Right atrium auricular region (tissue), 2 donors: ENCODE measurements around the gene PPFIA3. TPM values are rescaled to one million over a fixed set of nuclear protein-coding genes. Genes with fewer than 3 reads are reported as not detected.

Experiments
- DNase-seq: peaks from one replicate; pipeline ENCODE4 v3.0.0-alpha.2; 2019; ENCODE audit warnings: low spot score
- H3K27ac ChIP-seq, 2 donors: fragments of 200-600 bp; sonication (generic); 1 replicate in 1 of 2; 2 replicates in 1 of 2; pipeline ENCODE4 v1.5.1; 2016 to 2019
- H3K27me3 ChIP-seq, 2 donors: fragments of 200-600 bp; sonication (generic); one replicate each; pipeline versions ENCODE4 v1.5.1 to v1.6.0; 2017 to 2019
- H3K36me3 ChIP-seq: fragments of 200-600 bp; sonication (generic); one replicate; pipeline ENCODE4 v1.5.1; 2016
- H3K4me1 ChIP-seq, 2 donors: fragments of 200-600 bp; sonication (generic); one replicate each; pipeline versions ENCODE4 v1.5.1 to v1.6.0; 2017 to 2019
- H3K4me3 ChIP-seq, 2 donors: fragments of 200-600 bp; sonication (generic); 1 replicate in 1 of 2; 2 replicates in 1 of 2; pipeline ENCODE4 v1.5.1; 2017 to 2019; ENCODE audit warnings: mild to moderate bottlenecking in 1 of 2, moderate library complexity in 1 of 2
- H3K9me3 ChIP-seq, 2 donors: fragments of 200-600 bp; sonication (generic); one replicate each; pipeline ENCODE4 v1.5.1; 2019
- total RNA-seq, 2 donors: library from RNA; depleted of rRNA; stranded (reverse); fragments of >200 nt; gene quantifications; one replicate each; pipeline ENCODE4 v1.1.0, GENCODE V29; 2016
- TF ChIP-seq, protein P1 (sequence below), 2 donors: fragments of 200-600 bp; sonication (generic); IDR thresholded peaks; one replicate each; pipeline ENCODE4 v1.5.1; 2019; ENCODE audit warnings: antibody characterized with exemption in 2 of 2

The PPFIA3 gene
- total RNA-seq, 2 donors from 2014 or later, result 5.0 to 6.8 TPM

DNA sequence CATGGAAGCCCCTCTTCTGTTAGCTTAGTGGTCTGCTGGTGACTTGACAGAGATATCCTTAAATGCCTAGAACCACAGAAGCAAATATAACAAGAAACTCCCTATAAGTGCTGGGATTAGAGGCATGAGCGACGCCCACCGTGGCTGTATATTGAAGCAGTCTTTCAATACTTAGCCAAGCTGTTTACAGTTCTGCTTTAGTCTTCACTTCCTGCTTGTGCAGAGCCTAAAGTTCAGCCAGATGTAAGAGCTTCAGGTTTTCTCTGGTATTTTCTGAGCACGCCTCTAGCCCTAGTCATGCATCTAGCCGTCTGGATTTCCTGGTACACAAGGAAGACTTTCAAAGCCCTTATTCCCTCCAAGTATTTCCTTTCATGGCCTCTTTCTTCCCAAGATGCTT, 66.8 kb downstream of the PPFIA3 start:
- H3K9me3 ChIP-seq, result no peaks in the 10 kb centered on the region
- TF ChIP-seq, protein P1, sequence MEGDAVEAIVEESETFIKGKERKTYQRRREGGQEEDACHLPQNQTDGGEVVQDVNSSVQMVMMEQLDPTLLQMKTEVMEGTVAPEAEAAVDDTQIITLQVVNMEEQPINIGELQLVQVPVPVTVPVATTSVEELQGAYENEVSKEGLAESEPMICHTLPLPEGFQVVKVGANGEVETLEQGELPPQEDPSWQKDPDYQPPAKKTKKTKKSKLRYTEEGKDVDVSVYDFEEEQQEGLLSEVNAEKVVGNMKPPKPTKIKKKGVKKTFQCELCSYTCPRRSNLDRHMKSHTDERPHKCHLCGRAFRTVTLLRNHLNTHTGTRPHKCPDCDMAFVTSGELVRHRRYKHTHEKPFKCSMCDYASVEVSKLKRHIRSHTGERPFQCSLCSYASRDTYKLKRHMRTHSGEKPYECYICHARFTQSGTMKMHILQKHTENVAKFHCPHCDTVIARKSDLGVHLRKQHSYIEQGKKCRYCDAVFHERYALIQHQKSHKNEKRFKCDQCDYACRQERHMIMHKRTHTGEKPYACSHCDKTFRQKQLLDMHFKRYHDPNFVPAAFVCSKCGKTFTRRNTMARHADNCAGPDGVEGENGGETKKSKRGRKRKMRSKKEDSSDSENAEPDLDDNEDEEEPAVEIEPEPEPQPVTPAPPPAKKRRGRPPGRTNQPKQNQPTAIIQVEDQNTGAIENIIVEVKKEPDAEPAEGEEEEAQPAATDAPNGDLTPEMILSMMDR (IDR thresholded peaks at IDR 0.05), result no peak
- no peak for DNase-seq
- H3K27ac ChIP-seq, result no peak overlapping the region
- no peaks in the 10 kb centered on the region for H3K27me3 ChIP-seq
- no peak overlapping the region for H3K4me3 ChIP-seq
- H3K4me1 ChIP-seq, result no peaks in the 10 kb centered on the region
- H3K36me3 ChIP-seq, result peaks cover 65% of the 10 kb centered on the region

DNA sequence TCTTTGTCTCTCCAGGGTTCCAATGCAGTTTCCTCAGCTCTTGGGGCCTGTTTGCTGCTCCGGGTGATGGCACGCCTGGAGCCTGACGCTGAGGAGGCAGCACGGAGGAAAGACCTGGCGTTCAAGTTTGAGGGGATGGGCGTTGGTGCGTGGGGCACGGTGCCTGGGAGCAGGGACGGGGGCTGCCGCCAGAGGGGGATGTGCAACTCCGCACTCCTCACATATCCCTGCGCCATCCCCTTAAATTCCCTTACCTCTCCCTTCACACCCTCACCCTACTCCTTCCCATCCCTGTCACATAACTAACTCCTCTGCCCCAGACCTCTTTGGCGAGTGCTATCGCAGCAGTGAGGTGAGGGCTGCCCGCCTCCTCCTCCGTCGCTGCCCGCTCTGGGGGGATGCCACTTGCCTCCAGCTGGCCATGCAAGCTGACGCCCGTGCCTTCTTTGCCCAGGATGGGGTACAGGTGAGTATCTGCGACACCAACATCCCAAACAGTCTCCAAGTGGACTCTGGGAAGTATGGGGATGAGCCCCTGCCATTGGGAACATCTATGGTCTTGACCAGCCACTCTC, 69.4 kb downstream of the PPFIA3 start:
- TF ChIP-seq, protein P1 (IDR thresholded peaks at IDR 0.05), result no peak
- no peaks in the 10 kb centered on the region for H3K27me3 ChIP-seq
- no peaks in the 10 kb centered on the region for H3K9me3 ChIP-seq
- DNase-seq, result no peak
- H3K27ac ChIP-seq, result no peak overlapping the region
- H3K4me3 ChIP-seq, result no peak overlapping the region
- H3K4me1 ChIP-seq, result no peaks in the 10 kb centered on the region
- peaks cover 70% of the 10 kb centered on the region for H3K36me3 ChIP-seq

DNA sequence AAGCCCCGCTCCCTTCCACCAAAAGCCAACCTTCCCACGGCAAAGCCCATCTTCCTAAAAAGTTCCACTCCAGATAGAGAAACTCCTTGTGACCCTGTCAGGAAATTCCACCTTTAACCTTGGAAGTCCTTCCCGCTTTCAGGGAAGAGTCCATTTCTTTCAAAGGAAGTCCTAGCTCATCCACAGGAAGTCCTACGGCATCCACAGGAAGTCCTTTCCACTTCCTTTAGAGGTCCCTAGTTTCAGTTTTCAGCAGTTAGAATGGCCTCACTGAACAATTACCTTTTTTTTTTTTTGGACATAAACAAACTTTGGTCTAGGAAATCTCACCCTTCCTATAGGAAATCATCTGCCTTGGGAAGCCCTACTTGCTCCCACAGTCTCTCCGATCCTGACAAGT, 69.9 kb downstream of the PPFIA3 start:
- H3K36me3 ChIP-seq, result peaks cover 69% of the 10 kb centered on the region
- H3K4me1 ChIP-seq, result no peaks in the 10 kb centered on the region
- TF ChIP-seq, protein P1 (IDR thresholded peaks at IDR 0.05), result no peak
- H3K9me3 ChIP-seq, result no peaks in the 10 kb centered on the region
- H3K27me3 ChIP-seq, result no peaks in the 10 kb centered on the region
- H3K4me3 ChIP-seq, result no peak overlapping the region
- DNase-seq, result no peak
- H3K27ac ChIP-seq, result no peak overlapping the region

DNA sequence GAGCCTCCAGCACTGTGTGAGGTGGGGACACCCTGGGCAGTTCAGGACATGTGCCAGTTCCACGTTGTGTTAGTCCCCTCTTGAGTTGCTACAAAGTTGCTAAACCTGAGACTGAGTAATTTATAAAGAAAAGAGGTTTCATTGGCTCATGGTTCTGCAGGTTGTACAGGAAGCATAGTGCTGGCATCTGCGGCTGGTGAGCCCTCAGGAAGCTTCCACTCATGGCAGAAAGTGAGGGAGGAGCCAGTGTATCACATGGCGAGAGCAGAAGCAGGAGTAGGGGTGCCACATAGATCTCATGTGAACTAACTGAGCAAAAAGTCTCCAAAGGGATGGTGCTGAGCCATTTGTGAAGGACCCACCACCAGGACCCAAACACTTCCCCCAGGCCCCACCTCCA, 71.4 kb downstream of the PPFIA3 start:
- DNase-seq, result no peak
- Histone ChIP-seq H3K27ac (no peak overlapping the region), H3K4me1 (no peaks in the 10 kb centered on the region), H3K9me3 (no peaks in the 10 kb centered on the region), H3K27me3 (no peaks in the 10 kb centered on the region), H3K4me3 (no peak overlapping the region), H3K36me3 (peaks cover 61% of the 10 kb centered on the region)
- TF ChIP-seq, protein P1 (IDR thresholded peaks at IDR 0.05), result no peak

DNA sequence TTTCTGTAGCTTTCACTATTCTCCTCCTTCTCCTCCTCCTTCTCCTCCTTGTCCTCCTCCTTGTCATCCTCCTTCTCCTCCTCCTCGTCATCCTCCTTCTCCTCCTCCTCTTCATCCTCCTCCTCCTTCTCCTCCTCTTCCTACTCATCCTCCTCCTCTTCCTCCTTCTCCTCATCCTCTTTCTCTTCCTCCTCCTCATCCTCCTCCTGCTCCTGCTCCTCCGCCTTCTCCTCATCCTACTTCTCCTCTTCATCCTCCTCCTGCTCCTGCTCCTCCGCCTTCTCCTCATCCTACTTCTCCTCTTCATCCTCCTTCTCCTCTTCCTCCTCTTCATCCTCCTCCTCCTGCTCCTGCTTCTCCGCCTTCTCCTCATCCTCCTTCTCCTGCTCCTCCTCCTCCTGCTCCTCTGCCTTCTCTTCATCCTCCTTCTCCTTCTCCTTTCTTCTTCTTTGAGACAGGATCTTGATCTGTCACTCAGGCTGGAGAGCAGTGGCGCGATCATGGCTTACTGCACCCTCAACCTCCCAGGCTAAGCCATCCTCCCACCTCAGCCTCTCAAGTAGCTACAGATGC, 74.6 kb downstream of the PPFIA3 start:
- H3K27me3 ChIP-seq, result no peaks in the 10 kb centered on the region
- TF ChIP-seq, protein P1 (IDR thresholded peaks at IDR 0.05), result no peak
- DNase-seq, result no peak
- H3K4me1 ChIP-seq, result no peaks in the 10 kb centered on the region
- H3K4me3 ChIP-seq, result no peak overlapping the region
- no peak overlapping the region for H3K27ac ChIP-seq
- H3K9me3 ChIP-seq, result no peaks in the 10 kb centered on the region
- H3K36me3 ChIP-seq, result peaks cover 41% of the 10 kb centered on the region

DNA sequence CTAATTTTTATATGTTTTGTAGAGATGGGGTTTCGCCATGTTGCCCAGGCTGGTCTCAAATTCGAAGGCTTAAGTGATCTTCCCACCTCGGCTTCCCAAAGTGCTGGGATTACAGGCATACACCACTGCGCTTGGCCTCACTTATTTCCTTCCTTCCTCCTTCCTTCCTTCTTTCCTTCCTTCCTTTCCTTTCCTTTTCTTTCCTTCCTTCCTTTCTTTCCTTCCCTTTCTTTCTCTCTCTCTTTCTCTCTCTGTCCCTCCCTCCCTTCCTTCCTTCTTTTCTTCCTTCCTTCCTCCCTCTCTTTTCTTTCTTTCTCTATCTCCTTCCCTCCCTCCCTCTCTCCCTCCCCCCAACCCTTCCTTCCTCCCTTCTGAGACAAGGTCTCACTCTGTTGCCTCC, 75.1 kb downstream of the PPFIA3 start:
- Histone ChIP-seq H3K4me1 (no peaks in the 10 kb centered on the region), H3K27me3 (no peaks in the 10 kb centered on the region), H3K9me3 (no peaks in the 10 kb centered on the region), H3K27ac (no peak overlapping the region), H3K36me3 (peaks cover 36% of the 10 kb centered on the region), H3K4me3 (no peak overlapping the region)
- TF ChIP-seq, protein P1 (IDR thresholded peaks at IDR 0.05), result no peak
- no peak for DNase-seq
